H1 (cell line): ENCODE measurements around the gene AKIRIN1. TPM values are rescaled to one million over a fixed set of nuclear protein-coding genes. Genes with fewer than 3 reads are reported as not detected.

Experiments
- CTCF ChIA-PET: fragments of 300-600 bp; sonication (Branson Sonifier 250); formaldehyde crosslinking; loops from one replicate; lab custom pipeline; 2021; ENCODE audit not compliant: partially characterized antibody; lab: Charles Lee
- POLR2A ChIA-PET: fragments of 300-600 bp; sonication (Branson Sonifier 250); formaldehyde crosslinking; loops from one replicate; lab custom pipeline; 2021; ENCODE audit warnings: inconsistent platforms; ENCODE audit not compliant: partially characterized antibody; lab: Charles Lee
- DNase-seq, 2 experiments: peaks; one replicate each; pipeline versions ENCODE4 v3.0.0 to v3.0.0-alpha.2; 2010 to 2022; ENCODE audit warnings: low spot score in 2 of 2, low read depth in 1 of 2, mixed read lengths in 1 of 2
- FAIRE-seq: peaks from 2 replicates; lab custom pipeline; 2011; peaks lifted over from hg19 to GRCh38; lab: Jason Lieb, UNC
- H2AFZ ChIP-seq: 2 replicates; pipeline ENCODE4 v1.8.1; 2012; ENCODE audit warnings: low read length, inconsistent platforms
- H2AK5ac ChIP-seq: 2 replicates; pipeline ENCODE4 v1.6.1; 2013; ENCODE audit warnings: low read depth, low read length
- H2BK120ac ChIP-seq: replicated peaks from 2 replicates; pipeline ENCODE3; 2013; ENCODE audit warnings: low read depth, low read length, inconsistent platforms
- H2BK12ac ChIP-seq: 2 replicates; pipeline ENCODE4 v1.6.1; 2013; ENCODE audit warnings: low read depth, low read length
- H2BK15ac ChIP-seq: 2 replicates; pipeline ENCODE4 v1.6.1; 2013; ENCODE audit warnings: low read length
- H2BK20ac ChIP-seq: 2 replicates; pipeline ENCODE4 v1.6.1; 2013; ENCODE audit warnings: low read length
- H2BK5ac ChIP-seq: 2 replicates; pipeline ENCODE4 v1.6.1; 2013; ENCODE audit warnings: low read depth, low read length
- H3K14ac ChIP-seq: 2 replicates; pipeline ENCODE4 v1.6.1; 2013; ENCODE audit warnings: inconsistent platforms; ENCODE audit not compliant: insufficient read length
- H3K18ac ChIP-seq: 2 replicates; pipeline ENCODE4 v1.6.1; 2013; ENCODE audit warnings: low read length; ENCODE audit errors: extremely low read depth
- H3K23ac ChIP-seq: 2 replicates; pipeline ENCODE4 v1.6.1; 2013; ENCODE audit warnings: inconsistent platforms; ENCODE audit not compliant: insufficient read length
- H3K23me2 ChIP-seq: 2 replicates; pipeline ENCODE4 v1.6.1; 2013; ENCODE audit warnings: low read depth, low read length
- H3K27ac ChIP-seq: 2 replicates; pipeline ENCODE4 v1.6.1; 2011; ENCODE audit warnings: low read depth, low read length, inconsistent platforms
- H3K27me3 ChIP-seq, 4 experiments: replicated peaks in 1 of 4; 1 replicate in 1 of 4; 2 replicates in 3 of 4; pipeline versions ENCODE4 v1.6.1 to v1.8.1; 2011 to 2013; ENCODE audit warnings: low read length in 3 of 4, mild to moderate bottlenecking in 3 of 4, inconsistent platforms in 2 of 4, mixed read lengths in 2 of 4, moderate library complexity in 1 of 4; ENCODE audit not compliant: control insufficient read depth in 3 of 4, insufficient read depth in 3 of 4; ENCODE audit errors: extremely low read depth in 1 of 4
- H3K36me3 ChIP-seq, 4 experiments: 2 replicates each; pipeline versions ENCODE4 v1.6.1 to v1.8.1; 2011 to 2013; ENCODE audit warnings: mild to moderate bottlenecking in 4 of 4, low read length in 3 of 4, moderate library complexity in 2 of 4, control low read depth in 1 of 4, inconsistent platforms in 1 of 4; ENCODE audit not compliant: insufficient read depth in 4 of 4, control insufficient read depth in 2 of 4
- H3K4ac ChIP-seq: replicated peaks from 2 replicates; pipeline ENCODE3; 2013; ENCODE audit warnings: low read length, low read depth, mixed read lengths, inconsistent platforms; ENCODE audit not compliant: insufficient read length
- H3K4me1 ChIP-seq, 4 experiments: replicated peaks in 1 of 4; 1 replicate in 1 of 4; 2 replicates in 3 of 4; pipeline versions ENCODE4 v1.6.1 to v1.8.1; 2011 to 2013; ENCODE audit warnings: low read length in 3 of 4, inconsistent platforms in 2 of 4, mixed read lengths in 1 of 4; ENCODE audit not compliant: insufficient read depth in 4 of 4, control insufficient read depth in 3 of 4
- H3K4me2 ChIP-seq, 2 experiments: 2 replicates each; pipeline versions ENCODE4 v1.6.1 to v1.8.1; 2011 to 2013; ENCODE audit warnings: low read depth in 2 of 2, low read length in 2 of 2, control low read depth in 1 of 2, inconsistent platforms in 1 of 2, mild to moderate bottlenecking in 1 of 2; ENCODE audit not compliant: insufficient read depth in 1 of 2
- H3K4me3 ChIP-seq, 4 experiments: fragments of 200-600, 300-600 bp in 1 of 4; sonication (generic), shearing (Covaris generic), sonication (Bioruptor Twin) in 1 of 4; 2 replicates each; pipeline versions ENCODE4 v1.5.1 to v1.8.1; 2011 to 2016; ENCODE audit warnings: low read length in 4 of 4, low read depth in 3 of 4, control low read depth in 2 of 4, inconsistent platforms in 2 of 4, mild to moderate bottlenecking in 2 of 4, mixed read lengths in 1 of 4, moderate library complexity in 1 of 4; ENCODE audit not compliant: insufficient read depth in 2 of 4; ENCODE audit errors: extremely low read depth in 1 of 4
- H3K56ac ChIP-seq: replicated peaks from 2 replicates; pipeline ENCODE3; 2013; ENCODE audit warnings: low read depth, mild to moderate bottlenecking, mixed read lengths, low read length, inconsistent platforms; ENCODE audit not compliant: insufficient read length
- H3K79me1 ChIP-seq: 2 replicates; pipeline ENCODE4 v1.6.1; 2013; ENCODE audit warnings: low read depth, low read length, control low read depth
- H3K79me2 ChIP-seq, 2 experiments: 2 replicates each; pipeline versions ENCODE4 v1.6.1 to v1.8.1; 2012 to 2013; ENCODE audit warnings: low read length in 2 of 2, mild to moderate bottlenecking in 2 of 2, inconsistent platforms in 1 of 2; ENCODE audit not compliant: insufficient read depth in 2 of 2, control insufficient read depth in 1 of 2
- H3K9ac ChIP-seq, 4 experiments: replicated peaks in 1 of 4; 1 replicate in 1 of 4; 2 replicates in 3 of 4; pipeline versions ENCODE4 v1.6.1 to v1.8.1; 2011 to 2013; ENCODE audit warnings: low read depth in 3 of 4, low read length in 3 of 4, control low read depth in 2 of 4, mild to moderate bottlenecking in 2 of 4, moderate library complexity in 2 of 4, inconsistent platforms in 1 of 4; ENCODE audit errors: extremely low read depth in 1 of 4
- H3K9me3 ChIP-seq, 2 experiments: 2 replicates each; pipeline versions ENCODE4 v1.6.1 to v1.8.1; 2012 to 2013; ENCODE audit warnings: mild to moderate bottlenecking in 2 of 2, moderate library complexity in 2 of 2, control low read depth in 1 of 2, inconsistent platforms in 1 of 2, low read depth in 1 of 2, low read length in 1 of 2, mixed read lengths in 1 of 2; ENCODE audit not compliant: insufficient read depth in 2 of 2
- H4K20me1 ChIP-seq, 2 experiments: replicated peaks in 1 of 2; 2 replicates each; pipeline versions ENCODE3 to v1.8.1; 2011 to 2013; ENCODE audit warnings: inconsistent platforms in 2 of 2, low read length in 2 of 2, mild to moderate bottlenecking in 1 of 2; ENCODE audit not compliant: insufficient read depth in 2 of 2, control insufficient read depth in 1 of 2
- H4K5ac ChIP-seq: 2 replicates; pipeline ENCODE4 v1.6.1; 2013; ENCODE audit warnings: low read length, low read depth, mixed read lengths, inconsistent platforms; ENCODE audit not compliant: insufficient read length
- H4K8ac ChIP-seq: 2 replicates; pipeline ENCODE4 v1.8.0; 2013; ENCODE audit warnings: mild to moderate bottlenecking, moderate library complexity, low read length, inconsistent platforms; ENCODE audit not compliant: insufficient read depth; ENCODE audit errors: extremely low read depth
- H4K91ac ChIP-seq: replicated peaks from 2 replicates; pipeline ENCODE3; 2013; ENCODE audit warnings: low read length, mixed read lengths, inconsistent platforms; ENCODE audit not compliant: insufficient read length
- ASH2L ChIP-seq: fragments of 200-600, 300-600 bp; sonication (generic); IDR thresholded peaks from one replicate; pipeline ENCODE4 v1.7.1; 2017; ENCODE audit warnings: low read length
- CEBPB ChIP-seq: IDR thresholded peaks from 2 replicates; pipeline ENCODE4 v1.6.1; 2012; ENCODE audit warnings: low read depth, low read length
- CREB1 ChIP-seq: IDR thresholded peaks from 2 replicates; pipeline ENCODE4 v1.6.1; 2012; ENCODE audit warnings: inconsistent platforms
- EP300 ChIP-seq, 2 experiments: IDR thresholded peaks; 1 replicate in 1 of 2; 2 replicates in 1 of 2; pipeline ENCODE4 v1.6.1; 2011 to 2012; ENCODE audit warnings: low read depth in 2 of 2, low read length in 2 of 2, mild to moderate bottlenecking in 2 of 2, borderline replicate concordance in 1 of 2, inconsistent platforms in 1 of 2, moderate library complexity in 1 of 2
- GABPA ChIP-seq: IDR thresholded peaks from 2 replicates; pipeline ENCODE4 v1.6.1; 2011; ENCODE audit warnings: mild to moderate bottlenecking, low read length, moderate library complexity, borderline replicate concordance; ENCODE audit not compliant: insufficient read depth
- HDAC2 ChIP-seq, 2 experiments: fragments of 300-600 bp in 1 of 2; sonication (generic) in 1 of 2; IDR thresholded peaks; 2 replicates each; pipeline ENCODE4 v1.6.1; 2011 to 2012; ENCODE audit warnings: low read depth in 2 of 2, low read length in 2 of 2, mild to moderate bottlenecking in 2 of 2, moderate library complexity in 2 of 2, borderline replicate concordance in 1 of 2, inconsistent platforms in 1 of 2
- RFX5 ChIP-seq: IDR thresholded peaks from 2 replicates; pipeline ENCODE4 v1.6.1; 2011; ENCODE audit warnings: low read depth, low read length, improper control_type of control experiment, borderline replicate concordance
- SP4 ChIP-seq: IDR thresholded peaks from 2 replicates; pipeline ENCODE4 v1.6.1; 2012; ENCODE audit warnings: low read length, inconsistent platforms
- TAF1 ChIP-seq: IDR thresholded peaks from 2 replicates; pipeline ENCODE4 v1.6.1; 2011; ENCODE audit warnings: mild to moderate bottlenecking, low read depth, low read length
- TAF7 ChIP-seq: optimal IDR thresholded peaks from 2 replicates; pipeline ENCODE3; 2011; ENCODE audit warnings: low read depth, mild to moderate bottlenecking, inconsistent platforms, low read length, moderate library complexity, borderline replicate concordance
- TEAD4 ChIP-seq: IDR thresholded peaks from 2 replicates; pipeline ENCODE4 v1.6.1; 2012; ENCODE audit warnings: low read depth, low read length, inconsistent platforms, mixed read lengths
- WGBS, 2 experiments: shearing (Covaris generic) in 1 of 2; methylation state at CpG; one replicate each; pipeline versions ENCODE4 v1.1.6 to v1.1.7; 2013 to 2015; ENCODE audit warnings: low lambda C conversion rate in 2 of 2, mixed read lengths in 2 of 2, inconsistent platforms in 1 of 2, low coverage in 1 of 2, missing lambda C conversion rate in 1 of 2; ENCODE audit not compliant: insufficient replicate concordance in 2 of 2, insufficient coverage in 1 of 2, insufficient read length in 1 of 2; ENCODE audit errors: extremely low coverage in 1 of 2, missing lambda C conversion rate in 1 of 2; 5-methylcytosine and 5-hydroxymethylcytosine counted together
- polyA plus RNA-seq, 7 experiments: library from polyadenylated mRNA; depleted of rRNA in 3 of 7; stranded (reverse) in 5 of 7; unstranded in 2 of 7; fragments of >200 nt in 5 of 7; fragments of 200-250 nt in 2 of 7; gene quantifications; 1 replicate in 5 of 7; 2 replicates in 1 of 7; 4 replicates in 1 of 7; pipeline versions ENCODE4 v1.2.1 to v1.2.3, GENCODE V29; 2011 to 2013; ENCODE audit warnings: missing spikeins in 2 of 7, mixed read lengths in 2 of 7
- total RNA-seq: library from RNA; stranded (reverse); fragmentation: NEBNext Ultra II Directional; extraction: Animal tissue kit (Norgen Biotek cat#: 25700); gene quantifications from 2 replicates; pipeline ENCODE4 v1.2.1, GENCODE V29; 2021

AKIRIN1 gene
- total and polyA plus RNA-seq, 2 of the 8 experiments (the other 6 are each of a cell fraction or from before 2014, with no cell fraction given) = 148 to 236 TPM

GRCh38 chr1:39026051-39026865, 35.2 kb downstream of the AKIRIN1 start, which contains the start of gene NDUFS5:
Gene NDUFS5 (plus strand): TSS chr1:39026350. CDS start chr1:39028725, 2,375 bp downstream.
- peak; percentile 72 to 85 for DNase-seq
- Histone ChIP-seq H3K56ac (peak within 1 kb of the TSS; percentile 78), H2AK5ac (peak within 1 kb of the TSS; percentile 94), H4K20me1 (peaks cover 0 to 3% of the 10 kb centered on the region in 2 experiments), H3K9ac (peak within 1 kb of the TSS; percentile 91 to 99 (median 95)), H4K91ac (peak within 1 kb of the TSS; percentile 57), H2BK20ac (no peak within 1 kb of the TSS), H3K79me2 (peaks cover 11 to 34% of the 10 kb centered on the region in 2 experiments), H3K18ac (peak within 1 kb of the TSS; percentile 63), H3K27me3 (no peaks in the 10 kb centered on the region; a peak in 1 of 7 replicates), H2BK12ac (peak within 1 kb of the TSS; percentile 98), H3K23ac (no peak within 1 kb of the TSS), H2AFZ (peak within 1 kb of the TSS; percentile 36; the same call in 1 of the 2 replicates), H2BK15ac (no peak within 1 kb of the TSS), H4K8ac (peak within 1 kb of the TSS; percentile 88), H3K4me2 (peak within 1 kb of the TSS; percentile 84 to 99), H3K9me3 (no peaks in the 10 kb centered on the region), H2BK5ac (peak within 1 kb of the TSS; percentile 93), H3K79me1 (peaks cover 2% of the 10 kb centered on the region; the same call in 1 of the 2 replicates), H3K14ac (no peak within 1 kb of the TSS), H3K23me2 (peaks cover 5% of the 10 kb centered on the region), H4K5ac (peak within 1 kb of the TSS; percentile 68), H3K4ac (no peak within 1 kb of the TSS), H3K36me3 (peaks cover 3 to 24% (median 14%) of the 10 kb centered on the region in 4 experiments), H3K4me3 (peak within 1 kb of the TSS; percentile 85 to 98 (median 90)), H2BK120ac (no peak within 1 kb of the TSS), H3K4me1 (peaks cover 0 to 3% (median 2%) of the 10 kb centered on the region in 4 experiments; a peak in 1 of 7 replicates), H3K27ac (peak within 1 kb of the TSS; percentile 92)
- ChIA-PET CTCF (interaction anchor here (0.7 to 2.3 kb wide), 9 partner anchors 20 to 134 kb away, joined by 3 to 12 read pairs (median 4); no protein-coding TSS in a partner anchor), POLR2A (interaction anchor here (0.8 to 4.5 kb wide), 19 partner anchors 9 to 166 kb away, joined by 3 to 98 read pairs (median 6); partner anchors contain the start of genes AKIRIN1, MYCBP and RRAGC)
- peak; percentile 60 for FAIRE-seq
- 4% methylated on average over 47 of the region's 47 CpGs; no CpG with 5 or more reads in 1 of the 2 experiments for WGBS, 2 experiments
- TF ChIP-seq EP300 (IDR thresholded peaks at IDR 0.05; ENCODE audit: borderline replicate concordance in 1 of 2, low read depth in 2 of 2, low read length in 2 of 2) (no peak), HDAC2 (IDR thresholded peaks at IDR 0.05; ENCODE audit: borderline replicate concordance in 1 of 2, low read depth in 2 of 2, low read length in 2 of 2) (no peak), GABPA (no peak), ASH2L (no peak), TAF7 (peak; percentile 78), CREB1 (peak; percentile 89), SP4 (no peak), CEBPB (peak; percentile 75), TAF1 (peak; percentile 97), TEAD4 (no peak), RFX5 (0 out of 2 replicates have a peak, but pooled peaks have one; percentile 16)
